ENCODE data around the gene ARPC5L. TPM values are rescaled to one million over a fixed set of nuclear protein-coding genes. Genes with fewer than 3 reads are reported as not detected.

Gene ARPC5L
- total RNA-seq, 1 donor from 2014 or later, result 7.3 TPM

- Histone ChIP-seq H3K27ac (ENCODE audit: low read depth, low read length) (peak overlapping the region; percentile 91), H3K9ac (ENCODE audit: low read depth in 1 of 3, low read length in 3 of 3) (peak overlapping the region; percentile 90 to 98 (median 92)), H3K36me3 (ENCODE audit: control insufficient read depth in 3 of 3, insufficient read depth in 3 of 3, low read length in 3 of 3) (peaks cover 40 to 43% (median 40%) of the 10 kb centered on the region in 3 donors), H3K4me3 (ENCODE audit: low read length in 3 of 3) (peak overlapping the region; percentile 69 to 98 (median 97)), H3K27me3 (ENCODE audit: control insufficient read depth in 3 of 3, insufficient read depth in 3 of 3, low read length in 3 of 3) (no peaks in the 10 kb centered on the region), H3K9me3 (ENCODE audit: control insufficient read depth in 3 of 3, low read length in 3 of 3) (no peaks in the 10 kb centered on the region), H3K4me1 (ENCODE audit: control insufficient read depth in 3 of 3, insufficient read depth in 3 of 3, low read length in 3 of 3) (peaks cover 29 to 46% (median 33%) of the 10 kb centered on the region in 3 donors)
Observed at GRCh38 chr9:124860582-124861341, 1.2 kb upstream of the ARPC5L start.

- Histone ChIP-seq H3K4me1 (ENCODE audit: control insufficient read depth in 3 of 3, insufficient read depth in 3 of 3, low read length in 3 of 3) (peaks cover 31 to 55% (median 40%) of the 10 kb centered on the region in 3 donors), H3K9ac (ENCODE audit: low read depth in 1 of 3, low read length in 3 of 3) (peak overlapping the region in 2 of 3 donors; percentile 22 to 58), H3K27ac (ENCODE audit: low read depth, low read length) (peak overlapping the region; percentile 43), H3K4me3 (ENCODE audit: low read length in 3 of 3) (peak overlapping the region in 1 of 3 donors; percentile 15), H3K9me3 (ENCODE audit: control insufficient read depth in 3 of 3, low read length in 3 of 3) (no peaks in the 10 kb centered on the region), H3K27me3 (ENCODE audit: control insufficient read depth in 3 of 3, insufficient read depth in 3 of 3, low read length in 3 of 3) (no peaks in the 10 kb centered on the region), H3K36me3 (ENCODE audit: control insufficient read depth in 3 of 3, insufficient read depth in 3 of 3, low read length in 3 of 3) (peaks cover 21 to 23% (median 22%) of the 10 kb centered on the region in 3 donors)
Observed at GRCh38 chr9:124863371-124863871, 1.5 kb downstream of the ARPC5L start.

- Histone ChIP-seq H3K27ac (ENCODE audit: low read depth, low read length) (peak overlapping the region; percentile 94), H3K9me3 (ENCODE audit: control insufficient read depth in 3 of 3, low read length in 3 of 3) (no peaks in the 10 kb centered on the region), H3K4me3 (ENCODE audit: low read length in 3 of 3) (peak overlapping the region; percentile 73 to 96 (median 92)), H3K9ac (ENCODE audit: low read depth in 1 of 3, low read length in 3 of 3) (peak overlapping the region; percentile 90 to 99 (median 98)), H3K4me1 (ENCODE audit: control insufficient read depth in 3 of 3, insufficient read depth in 3 of 3, low read length in 3 of 3) (peaks cover 44 to 62% (median 48%) of the 10 kb centered on the region in 3 donors), H3K27me3 (ENCODE audit: control insufficient read depth in 3 of 3, insufficient read depth in 3 of 3, low read length in 3 of 3) (no peaks in the 10 kb centered on the region), H3K36me3 (ENCODE audit: control insufficient read depth in 3 of 3, insufficient read depth in 3 of 3, low read length in 3 of 3) (peaks cover 3 to 5% (median 4%) of the 10 kb centered on the region in 3 donors)
Observed at GRCh38 chr9:124868511-124869465, 6.9 kb downstream of the ARPC5L start.

GRCh38 chr9:124869466-124869985 lies 7.6 kb downstream of the ARPC5L start:
- H3K9me3 ChIP-seq (ENCODE audit: control insufficient read depth in 3 of 3, low read length in 3 of 3), result no peaks in the 10 kb centered on the region
- peak overlapping the region; percentile 87 to 99 (median 90) for H3K9ac ChIP-seq (ENCODE audit: low read depth in 1 of 3, low read length in 3 of 3)
- peaks cover 44 to 65% (median 50%) of the 10 kb centered on the region in 3 donors for H3K4me1 ChIP-seq (ENCODE audit: control insufficient read depth in 3 of 3, insufficient read depth in 3 of 3, low read length in 3 of 3)
- no peaks in the 10 kb centered on the region for H3K27me3 ChIP-seq (ENCODE audit: control insufficient read depth in 3 of 3, insufficient read depth in 3 of 3, low read length in 3 of 3)
- peak overlapping the region; percentile 73 to 96 (median 92) for H3K4me3 ChIP-seq (ENCODE audit: low read length in 3 of 3)
- peaks cover 4 to 8% (median 7%) of the 10 kb centered on the region in 3 donors for H3K36me3 ChIP-seq (ENCODE audit: control insufficient read depth in 3 of 3, insufficient read depth in 3 of 3, low read length in 3 of 3)
- H3K27ac ChIP-seq (ENCODE audit: low read depth, low read length), result peak overlapping the region; percentile 94

DNA sequence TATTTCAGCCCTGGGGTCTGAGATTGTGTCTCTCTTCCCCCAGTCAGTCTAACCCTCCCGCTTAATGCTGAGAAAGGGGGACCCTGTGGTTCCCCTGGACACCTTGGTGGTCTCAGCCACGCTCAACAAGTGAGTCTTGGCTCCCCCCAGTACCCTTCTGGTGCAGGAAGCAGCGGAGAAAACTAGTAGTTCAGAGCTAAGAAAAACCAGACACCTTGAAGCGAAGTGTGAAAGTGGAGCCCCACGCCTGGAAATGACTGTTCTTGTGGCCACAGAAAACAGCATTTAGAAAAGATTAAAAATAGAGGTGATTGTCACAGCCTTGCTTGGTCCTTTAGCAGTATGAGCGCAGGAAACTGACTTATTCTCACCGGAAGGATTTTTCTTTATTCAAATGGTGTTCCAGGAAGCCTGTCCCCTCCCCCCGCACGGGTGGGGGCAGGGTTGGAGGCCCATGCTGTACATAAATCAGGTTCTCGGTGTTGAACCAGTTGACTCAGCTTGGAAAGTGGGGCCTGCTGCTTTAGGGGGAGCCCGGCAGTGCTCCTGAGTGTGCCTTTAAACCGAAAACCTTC lies 8.1 kb downstream of the ARPC5L start:
- Histone ChIP-seq H3K9me3 (ENCODE audit: control insufficient read depth in 3 of 3, low read length in 3 of 3) (no peaks in the 10 kb centered on the region), H3K9ac (ENCODE audit: low read depth in 1 of 3, low read length in 3 of 3) (peak overlapping the region; percentile 87 to 99 (median 90)), H3K27me3 (ENCODE audit: control insufficient read depth in 3 of 3, insufficient read depth in 3 of 3, low read length in 3 of 3) (no peaks in the 10 kb centered on the region), H3K27ac (ENCODE audit: low read depth, low read length) (peak overlapping the region; percentile 94), H3K36me3 (ENCODE audit: control insufficient read depth in 3 of 3, insufficient read depth in 3 of 3, low read length in 3 of 3) (peaks cover 8 to 12% (median 11%) of the 10 kb centered on the region in 3 donors), H3K4me3 (ENCODE audit: low read length in 3 of 3) (peak overlapping the region; percentile 73 to 96 (median 92)), H3K4me1 (ENCODE audit: control insufficient read depth in 3 of 3, insufficient read depth in 3 of 3, low read length in 3 of 3) (peaks cover 44 to 65% (median 50%) of the 10 kb centered on the region in 3 donors)

- Histone ChIP-seq H3K27ac (ENCODE audit: low read depth, low read length) (peak overlapping the region; percentile 94), H3K4me3 (ENCODE audit: low read length in 3 of 3) (peak overlapping the region; percentile 73 to 96 (median 92)), H3K27me3 (ENCODE audit: control insufficient read depth in 3 of 3, insufficient read depth in 3 of 3, low read length in 3 of 3) (no peaks in the 10 kb centered on the region), H3K4me1 (ENCODE audit: control insufficient read depth in 3 of 3, insufficient read depth in 3 of 3, low read length in 3 of 3) (peaks cover 44 to 65% (median 50%) of the 10 kb centered on the region in 3 donors), H3K9me3 (ENCODE audit: control insufficient read depth in 3 of 3, low read length in 3 of 3) (no peaks in the 10 kb centered on the region), H3K9ac (ENCODE audit: low read depth in 1 of 3, low read length in 3 of 3) (peak overlapping the region; percentile 80 to 99 (median 90)), H3K36me3 (ENCODE audit: control insufficient read depth in 3 of 3, insufficient read depth in 3 of 3, low read length in 3 of 3) (peaks cover 14 to 19% (median 18%) of the 10 kb centered on the region in 3 donors)
Observed at GRCh38 chr9:124870723-124871122, 8.8 kb downstream of the ARPC5L start.

DNA sequence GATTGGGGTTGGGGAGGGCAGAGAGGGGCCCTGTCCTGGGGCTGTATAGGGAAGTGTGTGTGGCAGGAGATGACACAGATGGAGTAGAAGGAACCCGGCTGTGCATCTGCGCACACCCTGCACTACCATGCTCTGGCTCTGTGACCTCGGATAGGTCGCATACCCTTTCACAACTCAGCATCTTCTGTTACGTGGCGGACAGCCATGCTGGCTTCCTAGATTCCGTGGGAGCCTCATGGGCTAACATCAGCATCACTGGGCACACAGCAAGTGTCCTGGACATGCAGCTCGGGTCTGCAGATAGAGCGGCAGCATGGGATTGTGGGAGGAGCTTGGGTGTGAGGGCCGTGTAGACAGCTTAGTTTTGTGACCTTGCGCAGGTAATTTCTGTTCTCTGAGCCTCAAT lies 9.2 kb downstream of the ARPC5L start:
- H3K4me1 ChIP-seq (ENCODE audit: control insufficient read depth in 3 of 3, insufficient read depth in 3 of 3, low read length in 3 of 3), result peaks cover 44 to 65% (median 50%) of the 10 kb centered on the region in 3 donors

DNA sequence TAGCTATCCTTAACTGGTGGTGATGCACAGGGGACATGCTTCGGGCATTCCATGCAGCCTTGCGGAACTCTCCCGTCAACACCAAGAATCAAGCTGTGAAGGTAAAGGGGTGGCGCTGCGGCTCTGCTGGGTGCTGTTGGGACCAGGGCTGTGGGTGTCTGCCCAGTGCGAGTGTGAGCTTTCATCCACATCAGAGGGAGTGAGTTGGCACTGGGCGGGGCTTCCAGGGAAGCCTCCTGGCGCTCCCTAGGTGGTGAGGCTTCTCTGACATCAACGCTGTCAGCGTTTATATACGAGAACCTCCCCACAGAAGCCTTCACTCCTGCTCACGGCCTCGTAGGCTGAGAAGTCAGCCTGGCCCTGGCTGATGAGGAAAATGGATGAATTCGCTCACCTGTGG lies 11.7 kb downstream of the ARPC5L start:
- no peaks in the 10 kb centered on the region for H3K9me3 ChIP-seq (ENCODE audit: control insufficient read depth in 3 of 3, low read length in 3 of 3)
- H3K4me1 ChIP-seq (ENCODE audit: control insufficient read depth in 3 of 3, insufficient read depth in 3 of 3, low read length in 3 of 3), result peaks cover 37 to 49% (median 45%) of the 10 kb centered on the region in 3 donors
- no peaks in the 10 kb centered on the region for H3K27me3 ChIP-seq (ENCODE audit: control insufficient read depth in 3 of 3, insufficient read depth in 3 of 3, low read length in 3 of 3)
- H3K27ac ChIP-seq (ENCODE audit: low read depth, low read length), result no peak overlapping the region
- H3K36me3 ChIP-seq (ENCODE audit: control insufficient read depth in 3 of 3, insufficient read depth in 3 of 3, low read length in 3 of 3), result peaks cover 28 to 41% (median 38%) of the 10 kb centered on the region in 3 donors
- peak overlapping the region in 1 of 3 donors; percentile 29 for H3K4me3 ChIP-seq (ENCODE audit: low read length in 3 of 3)
- peak overlapping the region in 2 of 3 donors; percentile 43 to 60 for H3K9ac ChIP-seq (ENCODE audit: low read depth in 1 of 3, low read length in 3 of 3)

More for the DNA sequence above, 9.2 kb downstream of the ARPC5L start:
- Histone ChIP-seq H3K27me3 (ENCODE audit: control insufficient read depth in 3 of 3, insufficient read depth in 3 of 3, low read length in 3 of 3) (no peaks in the 10 kb centered on the region), H3K36me3 (ENCODE audit: control insufficient read depth in 3 of 3, insufficient read depth in 3 of 3, low read length in 3 of 3) (peaks cover 17 to 22% (median 21%) of the 10 kb centered on the region in 3 donors), H3K4me3 (ENCODE audit: low read length in 3 of 3) (peak overlapping the region in 1 of 3 donors; percentile 29), H3K9ac (ENCODE audit: low read depth in 1 of 3, low read length in 3 of 3) (peak overlapping the region; percentile 80 to 99 (median 90)), H3K9me3 (ENCODE audit: control insufficient read depth in 3 of 3, low read length in 3 of 3) (no peaks in the 10 kb centered on the region), H3K27ac (ENCODE audit: low read depth, low read length) (peak overlapping the region; percentile 94)

GRCh38 chr9:124875501-124875900 lies 13.6 kb downstream of the ARPC5L start:
- Histone ChIP-seq H3K36me3 (ENCODE audit: control insufficient read depth in 3 of 3, insufficient read depth in 3 of 3, low read length in 3 of 3) (peaks cover 43 to 59% (median 51%) of the 10 kb centered on the region in 3 donors), H3K9ac (ENCODE audit: low read depth in 1 of 3, low read length in 3 of 3) (peak overlapping the region in 2 of 3 donors; percentile 25 to 43), H3K9me3 (ENCODE audit: control insufficient read depth in 3 of 3, low read length in 3 of 3) (no peaks in the 10 kb centered on the region), H3K27ac (ENCODE audit: low read depth, low read length) (no peak overlapping the region), H3K27me3 (ENCODE audit: control insufficient read depth in 3 of 3, insufficient read depth in 3 of 3, low read length in 3 of 3) (no peaks in the 10 kb centered on the region), H3K4me3 (ENCODE audit: low read length in 3 of 3) (no peak overlapping the region), H3K4me1 (ENCODE audit: control insufficient read depth in 3 of 3, insufficient read depth in 3 of 3, low read length in 3 of 3) (peaks cover 29 to 36% (median 35%) of the 10 kb centered on the region in 3 donors)
